Gastrocnemius medialis (tissue), 4 donors: ENCODE measurements around the gene SNRK.

ENCODE experiments used
- CTCF ChIP-seq, 5 experiments: fragments of 450-650 bp in 3 of 5; fragments of 200-600 bp in 2 of 5; sonication (generic) in 2 of 5; IDR thresholded peaks in 4 of 5; conservative IDR thresholded peaks in 1 of 5; 1 replicate in 4 of 5; 2 replicates in 1 of 5; pipeline ENCODE4 v1.5.1; 2016 to 2019; ENCODE audit warnings: antibody characterized with exemption in 5 of 5, mild to moderate bottlenecking in 3 of 5, moderate library complexity in 3 of 5
- POLR2A ChIP-seq, 2 donors: fragments of 450-650 bp; IDR thresholded peaks; one replicate each; pipeline ENCODE4 v1.6.1; 2017; ENCODE audit warnings: antibody characterized with exemption in 2 of 2, mild to moderate bottlenecking in 2 of 2, moderate library complexity in 2 of 2

GRCh38 chr3:43270078-43270477 lies 16.3 kb upstream of the SNRK start:
- no peak for TF ChIP-seq CTCF (IDR thresholded peaks at IDR 0.05 in 4 of 5, conservative IDR thresholded peaks at IDR 0.05 in 1 of 5)
- no peak for TF ChIP-seq POLR2A (IDR thresholded peaks at IDR 0.05)
